ENCODE measurements around the gene ADCY3. TPM values are rescaled to one million over a fixed set of nuclear protein-coding genes. Genes with fewer than 3 reads are reported as not detected.

The ADCY3 gene
- total and polyA plus RNA-seq, 12 donors, result 5.3 to 50.8 (median 13.1) TPM

DNA sequence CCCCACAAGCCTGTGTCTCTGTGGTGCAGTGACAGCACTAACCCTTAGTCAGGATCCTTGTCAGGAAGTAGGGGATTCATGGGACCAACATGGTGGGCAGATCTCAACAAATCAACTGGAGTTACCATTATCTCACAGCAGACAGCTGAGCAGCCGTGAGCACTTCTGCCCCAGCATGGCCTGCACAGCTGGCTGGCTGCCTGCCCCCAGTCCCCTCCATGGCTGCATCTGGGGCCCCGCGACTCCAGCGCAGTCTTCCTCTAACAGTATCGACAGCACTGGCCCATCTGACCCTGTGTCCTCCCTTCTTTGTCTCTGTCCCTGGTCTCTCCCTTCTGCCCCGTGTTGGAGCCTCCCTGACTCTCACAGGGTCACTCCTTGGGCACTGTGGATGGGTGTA, 4.7 kb upstream of the ADCY3 start:
- H3K9me3 ChIP-seq, result no peaks in the 10 kb centered on the region
- TF ChIP-seq, protein P1, sequence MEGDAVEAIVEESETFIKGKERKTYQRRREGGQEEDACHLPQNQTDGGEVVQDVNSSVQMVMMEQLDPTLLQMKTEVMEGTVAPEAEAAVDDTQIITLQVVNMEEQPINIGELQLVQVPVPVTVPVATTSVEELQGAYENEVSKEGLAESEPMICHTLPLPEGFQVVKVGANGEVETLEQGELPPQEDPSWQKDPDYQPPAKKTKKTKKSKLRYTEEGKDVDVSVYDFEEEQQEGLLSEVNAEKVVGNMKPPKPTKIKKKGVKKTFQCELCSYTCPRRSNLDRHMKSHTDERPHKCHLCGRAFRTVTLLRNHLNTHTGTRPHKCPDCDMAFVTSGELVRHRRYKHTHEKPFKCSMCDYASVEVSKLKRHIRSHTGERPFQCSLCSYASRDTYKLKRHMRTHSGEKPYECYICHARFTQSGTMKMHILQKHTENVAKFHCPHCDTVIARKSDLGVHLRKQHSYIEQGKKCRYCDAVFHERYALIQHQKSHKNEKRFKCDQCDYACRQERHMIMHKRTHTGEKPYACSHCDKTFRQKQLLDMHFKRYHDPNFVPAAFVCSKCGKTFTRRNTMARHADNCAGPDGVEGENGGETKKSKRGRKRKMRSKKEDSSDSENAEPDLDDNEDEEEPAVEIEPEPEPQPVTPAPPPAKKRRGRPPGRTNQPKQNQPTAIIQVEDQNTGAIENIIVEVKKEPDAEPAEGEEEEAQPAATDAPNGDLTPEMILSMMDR (IDR thresholded peaks at IDR 0.05), result no peak
- intact Hi-C loops (cut with DNase I), result no loop called here
- no peak for DNase-seq
- no peaks in the 10 kb centered on the region for H3K36me3 ChIP-seq
- no peak overlapping the region for H3K4me3 ChIP-seq
- H3K27me3 ChIP-seq, result peaks cover 0 to 6% (median 0%) of the 10 kb centered on the region in 7 donors
- H3K4me1 ChIP-seq, result peaks cover 3 to 23% (median 22%) of the 10 kb centered on the region in 9 donors
- ATAC-seq, result no peak
- no peak overlapping the region for H3K27ac ChIP-seq
- 87 to 90% methylated on average over 6 of the region's 6 CpGs for WGBS, 2 donors

DNA sequence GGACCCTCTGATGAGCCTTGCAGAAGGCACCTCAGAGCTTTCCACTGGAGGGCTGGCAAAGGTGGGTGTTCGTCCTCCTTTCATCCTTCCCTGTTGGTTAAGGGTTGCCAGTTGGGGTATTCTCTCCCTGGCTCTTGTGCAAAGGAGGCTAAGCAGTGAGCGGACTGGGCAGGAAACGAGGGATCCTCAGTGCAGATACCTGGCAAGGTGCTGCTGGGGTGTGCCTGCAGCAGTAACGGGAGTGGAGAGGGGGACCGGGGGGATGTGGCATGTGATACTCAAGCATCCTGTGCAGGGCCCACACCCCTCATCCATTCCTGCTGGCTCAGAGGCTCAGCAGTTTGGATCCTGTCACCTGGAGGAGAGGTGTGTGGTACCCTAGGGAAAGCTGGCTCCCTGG, 4.2 kb upstream of the ADCY3 start:
- Histone ChIP-seq H3K27ac (no peak overlapping the region), H3K4me1 (peaks cover 3 to 26% (median 23%) of the 10 kb centered on the region in 9 donors), H3K9me3 (no peaks in the 10 kb centered on the region), H3K4me3 (no peak overlapping the region), H3K27me3 (peaks cover 0 to 6% (median 0%) of the 10 kb centered on the region in 7 donors), H3K36me3 (no peaks in the 10 kb centered on the region)
- intact Hi-C loops (cut with DNase I), result no loop called here
- DNase-seq (no peak), ATAC-seq (no peak)
- WGBS, 2 donors, result 96 to 98% methylated on average over 5 of the region's 5 CpGs
- TF ChIP-seq, protein P1 (IDR thresholded peaks at IDR 0.05), result no peak

- TF ChIP-seq, protein P1 (IDR thresholded peaks at IDR 0.05), result no peak
- Histone ChIP-seq H3K27me3 (peaks cover 0 to 7% (median 0%) of the 10 kb centered on the region in 7 donors), H3K36me3 (no peaks in the 10 kb centered on the region), H3K9me3 (no peaks in the 10 kb centered on the region), H3K4me3 (no peak overlapping the region), H3K27ac (no peak overlapping the region), H3K4me1 (peaks cover 3 to 34% (median 23%) of the 10 kb centered on the region in 9 donors)
- ATAC-seq (no peak), DNase-seq (no peak)
- intact Hi-C loops (cut with DNase I), result no loop called here
- 95% methylated on average over 10 of the region's 10 CpGs for WGBS, 2 donors
These were observed 3.1 kb upstream of the ADCY3 start for GRCh38 chr2:24923106-24923505.

- peaks cover 0 to 12% (median 0%) of the 10 kb centered on the region in 7 donors for H3K27me3 ChIP-seq
- ATAC-seq (no peak), DNase-seq (no peak)
- H3K4me3 ChIP-seq, result no peak overlapping the region
- intact Hi-C loops (cut with DNase I), result no loop called here
- WGBS, 2 donors, result 96 to 100% methylated on average over 1 of the region's 1 CpG
- TF ChIP-seq, protein P1 (IDR thresholded peaks at IDR 0.05), result no peak
- no peak overlapping the region for H3K27ac ChIP-seq
- no peaks in the 10 kb centered on the region for H3K9me3 ChIP-seq
- no peaks in the 10 kb centered on the region for H3K36me3 ChIP-seq
- H3K4me1 ChIP-seq, result peaks cover 3 to 37% (median 23%) of the 10 kb centered on the region in 9 donors
These were observed 2.5 kb upstream of the ADCY3 start for GRCh38 chr2:24922556-24922955.

All from heart right ventricle (tissue), 16 donors.